DMS114 treated with DMSO at 0.1 percent for 48 hours (cell line): ENCODE data around the gene AGBL4.
"Not testable (repeated sequence)": the region's sequence is repeated elsewhere in the genome, so short reads cannot be mapped to it uniquely, and the experiment has no call there.

ENCODE experiments used
- DNase-seq: peaks from one replicate; lab custom pipeline; 2025; ENCODE audit not compliant: unreplicated experiment; lab: John Stamatoyannopoulos, UW

Gene AGBL4

DNA sequence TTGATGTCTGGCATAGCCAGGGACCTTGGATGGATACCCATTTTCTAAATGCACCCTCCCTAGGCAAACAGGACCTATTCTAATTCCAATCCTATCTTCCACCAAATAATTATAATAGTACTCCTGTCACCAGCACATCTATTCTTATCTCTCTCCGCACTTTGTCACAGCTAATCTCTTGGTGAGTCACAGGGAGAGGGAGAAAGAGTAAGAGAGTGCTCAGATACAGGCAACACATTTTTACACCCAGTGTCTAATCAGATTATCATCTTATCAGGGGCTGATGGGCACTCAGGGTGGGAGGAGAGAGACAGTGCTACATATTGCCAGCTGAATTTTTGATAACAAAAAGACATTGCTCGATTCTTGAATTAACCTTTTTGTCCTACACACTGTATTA, 972.1 kb downstream of the AGBL4 start:
- no peak for DNase-seq

DNA sequence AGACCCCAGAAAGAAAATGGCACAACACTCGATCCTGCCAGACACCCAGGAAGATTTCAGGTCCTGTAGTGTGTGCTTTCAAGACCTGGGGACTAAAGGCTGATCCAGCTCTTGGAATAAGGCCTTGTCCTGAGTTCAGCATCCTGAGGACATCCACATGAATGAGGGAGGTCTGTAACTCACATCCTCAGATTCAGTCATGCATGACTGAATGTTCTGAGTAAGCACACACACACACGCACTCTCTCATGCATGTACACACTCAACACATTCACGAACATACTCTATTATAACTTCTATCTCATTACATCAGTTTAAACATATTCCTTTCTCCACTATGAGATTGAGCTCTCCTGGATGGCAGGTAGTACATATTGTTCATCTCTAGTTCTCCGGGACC, 973.7 kb downstream of the AGBL4 start:
- no peak for DNase-seq

DNA sequence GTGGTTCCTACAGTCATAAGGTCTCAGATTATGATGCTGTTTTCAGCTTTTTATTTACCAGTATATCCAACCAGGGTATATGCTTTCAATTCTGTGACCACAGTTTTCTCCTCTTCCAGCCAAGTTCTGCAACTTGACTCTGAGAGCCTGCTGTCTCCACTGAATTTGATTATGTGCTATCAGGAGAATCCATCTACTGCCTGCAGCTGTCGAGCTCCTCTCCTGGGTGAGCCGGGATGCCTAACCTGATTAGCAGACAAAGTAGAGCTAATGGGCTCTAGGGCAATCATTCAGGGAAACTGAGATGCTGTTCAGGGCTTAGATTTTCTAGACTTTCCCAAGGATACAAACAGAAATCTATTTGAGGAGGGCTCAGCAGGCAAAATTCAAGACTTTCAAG, 975.6 kb downstream of the AGBL4 start:
- DNase-seq, result no peak

DNA sequence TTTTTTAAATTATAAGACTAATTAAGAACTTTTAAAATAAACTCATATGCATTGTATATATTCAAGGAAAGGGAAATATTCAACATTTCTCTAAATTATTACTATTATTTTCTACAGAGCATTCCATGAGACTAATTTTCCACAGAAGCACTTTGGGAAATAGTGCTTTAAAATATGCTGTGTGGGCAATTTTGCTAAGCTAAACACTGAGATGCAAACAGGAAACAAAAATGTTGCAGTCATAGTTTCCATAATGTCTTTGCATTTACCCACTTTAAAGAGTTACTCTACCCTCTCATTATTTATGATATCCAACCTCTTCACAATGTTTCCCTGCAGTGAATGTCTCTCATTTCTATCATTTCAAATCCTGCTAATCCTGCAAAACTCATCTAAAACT, 977.4 kb downstream of the AGBL4 start:
- DNase-seq, result no peak

DNA sequence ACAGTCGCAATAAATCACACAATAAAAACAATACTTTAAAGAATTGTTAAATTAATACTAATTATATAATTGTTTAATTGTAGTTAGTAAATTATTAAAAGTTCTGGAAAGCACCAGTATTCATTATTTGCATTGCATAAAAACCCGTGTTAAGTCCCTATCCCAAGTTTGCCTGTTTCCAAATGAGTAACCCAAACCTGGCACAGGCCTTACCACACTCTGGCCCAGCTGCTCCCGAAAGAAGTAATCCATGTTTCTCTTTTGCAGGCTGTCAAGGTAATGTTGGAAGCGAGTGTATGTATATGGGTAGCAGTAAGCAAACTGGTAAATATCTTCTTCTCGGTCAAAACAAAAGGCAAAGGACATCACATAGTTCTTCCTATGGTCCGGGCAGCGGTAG, 978.4 kb downstream of the AGBL4 start:
- DNase-seq, result no peak

DNA sequence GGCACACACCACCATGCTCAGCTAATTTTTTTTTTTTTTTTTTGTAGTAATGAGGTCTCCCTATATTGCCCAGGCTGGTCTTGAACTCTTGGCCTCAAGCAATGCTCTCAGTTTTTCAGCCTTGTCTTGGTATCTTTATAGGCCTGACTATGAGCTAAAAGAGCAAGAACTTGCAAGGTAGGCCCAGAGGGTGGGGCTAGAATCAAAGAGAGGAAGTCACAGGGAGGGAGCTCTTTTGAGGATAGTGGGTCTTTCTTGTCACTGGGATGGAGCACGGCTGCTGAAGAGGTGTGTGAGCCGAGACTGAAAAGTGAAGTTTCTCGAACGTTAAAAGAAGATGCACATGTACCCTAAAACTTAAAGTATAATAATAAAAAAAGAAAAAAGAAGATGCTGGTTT, 987.1 kb downstream of the AGBL4 start:
- DNase-seq, result no peak

DNA sequence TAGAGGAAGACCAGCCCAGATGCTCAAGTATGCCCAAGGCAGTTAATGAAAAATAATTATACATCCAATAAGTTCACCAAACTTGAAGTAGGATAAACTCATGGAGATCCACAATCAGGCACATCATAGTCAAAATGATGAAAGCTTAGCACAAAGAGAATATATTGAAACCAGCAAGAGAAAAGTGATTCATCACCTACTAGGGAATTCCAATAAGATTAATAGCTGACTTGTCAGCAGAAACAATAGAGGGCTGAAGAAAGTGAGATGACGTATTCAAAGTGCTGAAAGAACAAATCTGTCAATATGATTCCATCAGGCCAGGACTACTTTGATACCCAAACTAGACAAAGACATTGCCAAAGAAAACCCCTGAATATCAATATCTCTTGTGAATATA, 995.4 kb downstream of the AGBL4 start:
- no peak for DNase-seq

DNA sequence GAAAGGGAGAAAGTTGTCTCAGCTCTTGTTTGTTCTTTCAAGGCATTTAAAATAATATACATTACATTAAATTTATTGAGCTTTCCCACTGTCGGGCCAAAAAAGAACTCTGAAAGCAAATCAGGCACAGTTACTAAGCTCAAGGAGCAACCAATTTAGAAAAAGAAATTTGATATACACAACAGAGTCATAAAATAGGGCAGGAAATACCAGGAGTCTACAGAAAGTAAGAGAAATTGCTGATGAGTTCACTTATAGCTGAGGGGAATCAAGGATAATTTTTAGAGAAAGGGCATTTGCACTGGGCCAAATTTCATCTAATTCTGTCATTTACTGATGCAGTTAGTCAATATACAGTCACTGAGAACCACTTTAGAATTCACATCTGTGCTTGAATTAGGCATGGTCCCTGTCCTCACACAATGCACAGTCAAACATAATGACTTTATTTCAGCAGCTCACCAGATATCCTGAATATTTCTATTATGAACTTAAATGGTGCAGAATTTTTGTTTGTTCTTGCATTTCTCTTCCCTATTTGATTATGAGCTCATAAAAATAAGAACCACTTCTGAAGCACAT, 997.4 kb downstream of the AGBL4 start:
- no peak for DNase-seq

DNA sequence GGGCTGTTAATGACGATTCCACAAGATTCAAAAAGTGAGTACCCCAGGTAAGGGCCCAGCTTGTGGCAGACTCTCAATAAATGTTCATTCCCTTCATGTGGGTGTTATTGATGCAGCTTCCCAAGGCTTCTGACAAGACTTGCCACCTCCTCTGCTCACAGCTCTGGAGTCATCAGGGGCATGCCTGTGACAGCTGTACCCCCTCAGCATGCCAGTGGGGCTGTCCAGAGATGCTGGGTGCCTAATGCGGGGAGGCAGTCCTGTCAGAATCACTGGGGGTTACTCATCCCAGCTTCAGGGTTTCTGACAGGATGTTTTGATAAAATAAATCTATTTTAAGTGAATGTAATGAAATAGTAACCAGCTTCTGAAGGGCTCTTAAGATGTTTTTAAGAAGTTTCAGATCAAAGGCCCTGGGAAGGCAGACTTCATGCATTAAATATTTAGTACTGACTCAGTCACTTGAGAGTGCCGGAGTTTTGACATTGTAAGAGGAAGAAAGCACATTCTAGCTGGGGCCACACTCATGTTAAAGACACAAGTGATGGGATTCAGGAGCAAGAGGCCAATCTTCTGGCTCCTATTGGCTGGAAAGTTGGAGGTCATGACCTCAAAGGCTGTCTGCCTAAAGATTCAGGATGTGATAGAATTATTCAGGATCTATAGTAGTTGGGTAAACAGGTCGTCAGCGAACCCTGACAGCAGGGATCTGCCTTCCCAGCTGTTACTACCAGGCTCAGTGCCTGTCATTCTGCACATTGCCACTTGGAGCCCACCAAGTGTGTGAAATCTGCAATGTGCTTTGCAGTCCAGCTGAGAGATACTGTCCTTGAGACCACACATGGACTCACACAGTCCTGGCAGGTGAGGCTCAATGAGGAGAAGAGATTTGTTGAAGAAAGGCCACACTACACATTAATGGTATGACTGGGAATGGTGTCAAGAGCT, 1007.5 kb downstream of the AGBL4 start:
- no peak for DNase-seq

DNA sequence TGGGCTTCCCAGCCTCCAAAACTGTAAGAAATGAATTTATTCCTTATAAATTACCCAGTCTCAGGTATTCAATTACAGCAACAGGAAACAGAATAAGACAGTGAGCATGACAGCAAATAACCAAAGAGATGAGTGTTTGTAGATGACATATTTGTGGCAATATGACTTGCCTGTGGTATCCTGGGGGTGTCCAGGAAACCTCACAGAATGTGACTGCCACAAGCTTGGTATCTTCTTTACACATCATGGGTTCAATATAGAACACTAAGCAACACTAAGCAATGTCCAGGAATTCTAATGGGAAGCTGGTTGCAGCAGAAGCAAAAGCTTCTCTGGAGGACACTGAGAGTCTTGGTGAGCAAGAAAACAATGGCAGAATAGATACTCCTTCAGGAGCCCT, 1010.7 kb downstream of the AGBL4 start:
- no peak for DNase-seq

DNA sequence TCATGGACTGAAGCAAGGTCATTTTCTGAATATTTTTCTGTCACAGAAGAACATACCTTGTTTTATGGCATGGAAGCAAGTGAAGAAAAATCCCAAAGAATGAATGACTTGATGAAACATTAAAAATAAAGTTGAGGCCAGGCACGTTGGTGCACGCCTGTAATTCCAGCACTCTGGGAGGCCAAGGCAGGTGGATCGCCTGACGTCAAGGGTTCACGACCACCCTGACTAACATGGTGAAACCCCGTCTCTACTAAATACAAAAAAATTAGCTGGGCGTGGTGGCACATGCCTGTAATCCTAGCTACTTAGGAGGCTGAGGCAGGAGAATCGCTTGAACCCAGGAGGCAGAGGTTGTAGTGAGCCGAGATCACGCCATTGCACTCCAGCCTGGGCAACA, 1020.8 kb downstream of the AGBL4 start:
- not testable (repeated sequence) for DNase-seq

DNA sequence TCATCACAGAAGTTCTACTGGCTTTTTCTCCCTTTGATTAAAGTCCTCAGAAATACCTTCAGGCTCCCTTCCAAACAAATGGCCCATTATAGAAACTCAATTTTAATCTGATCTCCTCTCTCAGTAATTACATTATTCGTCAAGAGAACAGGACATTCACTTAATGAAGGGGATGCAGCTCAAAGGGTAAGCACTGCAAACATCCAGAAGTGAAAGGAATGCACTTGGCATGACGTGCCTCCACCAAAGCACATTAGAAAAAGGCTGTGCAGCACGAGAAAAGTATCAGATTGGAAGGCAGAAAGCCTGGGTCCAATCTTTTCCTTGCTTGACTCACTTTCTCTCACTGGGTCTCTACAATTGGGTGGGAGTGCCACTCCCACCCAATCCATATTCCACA, 1024.4 kb downstream of the AGBL4 start:
- no peak for DNase-seq

DNA sequence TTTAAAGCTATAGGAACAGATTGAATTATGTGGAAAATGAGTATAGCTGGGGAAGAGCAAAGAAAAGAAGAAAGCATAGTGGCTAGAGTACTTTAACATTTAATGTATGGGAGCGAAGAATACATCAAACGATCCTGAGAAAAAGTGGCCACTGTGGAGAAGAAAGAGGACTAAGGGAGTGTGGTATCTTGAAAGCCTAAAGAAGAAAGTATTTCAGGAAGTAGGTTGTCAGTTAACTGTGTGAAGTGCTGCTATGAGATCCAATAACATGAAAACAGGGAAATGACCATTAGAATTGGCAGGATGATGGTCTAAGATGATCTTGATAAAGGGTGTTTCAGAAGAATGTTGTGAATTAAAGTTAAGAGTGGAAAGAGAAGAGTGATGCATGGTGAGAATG, 1027.4 kb downstream of the AGBL4 start:
- DNase-seq, result no peak

DNA sequence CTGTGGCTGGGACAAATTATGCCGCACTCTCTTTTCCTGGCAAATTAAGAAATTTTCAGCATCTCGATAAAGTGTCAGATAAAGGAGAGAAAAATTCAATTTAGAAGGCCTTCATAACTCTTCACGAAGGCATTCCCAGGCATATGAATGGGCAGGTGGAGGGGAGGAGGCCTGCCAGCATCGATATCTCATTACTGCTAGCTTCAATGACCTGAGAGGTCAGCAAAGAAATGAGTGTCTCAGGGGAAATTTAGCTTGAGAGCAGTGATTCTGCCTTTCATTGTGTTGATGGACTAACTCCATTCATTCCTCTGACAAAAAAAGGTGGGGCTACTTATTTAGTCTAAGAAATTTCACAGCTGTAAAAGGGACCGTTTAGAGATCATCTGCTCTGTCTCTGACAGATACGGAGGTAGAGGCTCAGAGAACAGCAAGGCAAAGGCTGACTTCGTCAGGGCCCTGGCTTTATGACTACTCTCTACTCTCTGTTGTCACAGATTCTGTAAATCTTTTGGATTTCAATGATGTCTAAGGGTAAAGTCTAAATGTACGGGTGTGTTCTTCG, 1035.0 kb downstream of the AGBL4 start:
- DNase-seq, result no peak

DNA sequence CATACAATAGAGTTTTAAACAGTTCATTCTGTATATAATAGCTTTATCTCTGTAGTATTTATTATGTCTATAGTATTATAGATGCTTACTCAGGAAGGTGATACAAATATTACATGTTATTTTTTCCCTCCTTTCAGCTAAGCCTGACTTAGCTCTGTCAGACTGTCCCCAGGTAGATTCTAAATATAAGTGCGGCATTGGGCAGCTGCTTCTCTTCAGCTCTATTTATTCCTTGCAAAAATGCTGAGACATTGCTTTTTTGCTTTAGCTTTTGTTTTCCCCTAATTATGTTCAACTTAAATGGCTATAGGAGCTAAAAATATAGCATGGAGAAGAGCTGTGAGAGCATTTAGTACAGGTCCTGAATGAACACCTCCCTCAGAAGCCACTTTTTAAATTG, 1043.8 kb downstream of the AGBL4 start:
- no peak for DNase-seq

DNA sequence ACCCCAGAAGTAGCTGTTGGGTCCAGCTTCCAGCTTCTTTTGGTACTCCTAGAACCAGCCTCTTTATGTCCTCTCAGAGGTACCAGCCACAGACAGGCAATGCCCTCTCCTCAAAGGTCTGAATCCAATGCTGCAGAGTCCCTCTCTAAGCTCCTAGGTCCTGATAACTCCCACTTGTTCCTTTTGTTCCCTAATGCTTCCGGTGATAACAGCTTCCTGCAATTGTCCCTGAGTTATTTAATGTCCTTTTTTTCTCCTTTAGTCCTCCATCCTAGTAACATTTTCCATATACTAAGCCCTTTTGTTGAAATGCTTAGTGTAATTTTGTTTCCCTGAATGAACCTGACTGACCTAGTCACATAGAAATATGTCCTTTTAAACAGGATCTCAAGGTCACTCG, 1045.3 kb downstream of the AGBL4 start:
- DNase-seq, result no peak

DNA sequence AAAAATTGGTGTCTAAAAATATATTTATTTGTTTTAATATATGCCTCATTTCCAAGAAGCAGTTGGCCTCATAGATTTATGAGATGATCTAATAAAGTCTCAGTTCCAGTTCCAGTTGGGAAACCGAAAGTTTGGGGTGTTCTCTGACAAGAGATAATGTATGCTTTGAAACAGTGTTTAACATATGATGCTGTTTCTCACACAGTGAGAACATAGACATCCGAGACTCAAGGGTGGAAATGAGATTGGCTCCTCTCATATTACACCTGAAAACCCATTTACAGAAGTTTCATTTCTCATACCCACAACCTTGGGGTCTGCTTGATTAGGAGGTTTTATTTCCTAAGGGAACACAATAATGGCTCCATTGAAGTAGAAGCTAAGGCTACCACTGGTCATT, 1046.5 kb downstream of the AGBL4 start:
- no peak for DNase-seq

DNA sequence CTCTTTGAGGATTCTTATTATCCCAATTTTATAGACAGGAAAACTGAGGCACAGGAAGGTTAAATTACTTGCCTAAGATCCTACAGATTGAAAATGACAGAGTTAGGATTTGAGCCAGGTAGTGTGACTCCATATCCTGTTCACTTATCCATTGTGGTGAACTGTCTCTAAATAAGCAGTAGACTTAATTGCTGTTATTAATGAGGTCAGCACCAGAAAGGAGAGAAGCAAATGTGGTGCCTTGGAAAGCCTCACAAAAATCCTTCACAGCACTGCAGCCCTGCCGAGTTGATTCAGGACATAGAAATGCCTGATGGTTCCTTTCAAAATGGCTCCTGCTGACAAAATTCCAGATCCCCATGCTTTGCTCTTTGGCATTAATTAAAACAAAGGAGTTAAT, 1053.8 kb downstream of the AGBL4 start:
- DNase-seq, result no peak

DNA sequence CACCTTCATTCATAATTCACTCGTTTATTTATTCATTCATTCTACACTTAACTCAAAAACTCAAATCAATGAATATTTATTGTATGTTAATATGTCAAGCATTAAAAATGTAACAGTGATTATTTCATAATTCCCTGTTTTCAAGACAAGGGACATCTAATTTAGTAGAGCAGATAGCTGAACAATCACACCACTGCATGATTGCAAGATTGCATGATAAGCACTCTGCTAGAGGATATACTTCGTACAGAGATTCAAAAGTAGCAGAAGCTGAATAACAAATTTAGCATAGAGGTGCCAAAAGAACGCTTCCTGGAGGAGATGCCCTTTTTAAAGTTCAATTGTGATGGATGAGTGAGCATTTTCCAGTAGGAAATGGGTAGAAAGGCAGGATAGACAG, 1056.4 kb downstream of the AGBL4 start:
- no peak for DNase-seq

DNA sequence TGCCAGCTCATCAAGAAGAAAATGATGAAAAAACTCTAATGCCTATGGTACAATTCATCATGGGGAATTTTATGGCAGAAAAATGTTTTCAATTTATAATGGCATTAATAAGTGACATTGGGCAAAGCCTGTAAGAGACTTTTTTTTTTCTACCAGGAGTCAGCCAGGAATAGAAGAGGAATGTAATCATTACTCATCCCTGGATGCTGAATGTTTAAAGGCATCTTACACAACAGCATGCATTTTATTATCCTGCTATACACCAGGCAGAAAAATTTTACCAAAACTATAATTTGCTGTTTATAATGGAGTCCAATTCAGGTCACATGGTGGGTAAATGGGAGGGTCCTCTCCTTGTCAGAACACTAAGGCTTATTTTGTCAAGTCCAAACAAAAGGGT, 1057.2 kb downstream of the AGBL4 start:
- no peak for DNase-seq

DNA sequence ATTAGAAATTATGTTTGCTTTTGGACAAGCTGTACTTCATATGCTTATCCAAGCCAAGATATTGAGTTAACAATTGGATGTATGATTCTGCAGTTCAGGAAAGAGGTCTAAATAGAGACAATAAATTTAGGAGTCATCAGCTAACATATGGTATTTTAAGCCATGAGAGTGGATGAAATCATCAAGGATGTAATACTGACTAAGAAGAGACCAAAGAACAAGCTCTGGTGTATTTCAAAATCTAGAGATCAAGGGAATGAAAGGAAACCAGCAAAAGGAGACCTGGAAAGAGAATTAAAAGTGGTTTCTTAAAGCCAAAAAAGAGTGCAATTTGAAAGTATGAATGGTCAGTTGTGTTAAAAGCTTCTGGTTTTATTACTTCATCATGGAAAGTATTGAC, 1063.4 kb downstream of the AGBL4 start:
- no peak for DNase-seq

DNA sequence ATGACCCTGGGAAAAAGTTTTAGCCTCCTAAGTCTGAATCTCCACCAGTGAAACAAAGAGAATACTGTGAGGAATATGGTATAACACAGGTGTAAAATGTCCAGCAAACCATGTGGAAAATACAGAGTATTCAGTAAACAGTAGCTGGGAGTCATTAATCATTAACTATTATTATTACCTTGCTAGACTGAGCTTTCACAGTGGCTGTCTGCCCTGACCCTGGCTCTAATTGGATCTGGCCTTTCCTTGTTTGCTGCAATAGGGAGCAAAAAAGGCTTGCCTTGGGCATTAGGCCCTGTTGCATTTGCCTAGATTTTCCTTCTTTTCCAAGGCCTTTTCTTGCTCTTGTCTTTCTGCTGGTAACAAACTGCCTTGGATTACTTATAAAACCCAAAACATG, 1068.0 kb downstream of the AGBL4 start:
- DNase-seq, result no peak
